ENCODE measurements around the gene HOXB1.

- TF ChIP-seq POLR2A (IDR thresholded peaks at IDR 0.05) (no peak), CTCF (IDR thresholded peaks at IDR 0.05) (no peak), EP300 (IDR thresholded peaks at IDR 0.05) (no peak), POLR2AphosphoS5 (IDR thresholded peaks at IDR 0.05) (no peak)
These were observed 14.6 kb downstream of the HOXB1 start for GRCh38 chr17:48515925-48516900.

Data from suprapubic skin (tissue), 4 donors.